Stimulated activated naive CD8-positive, alpha-beta T cell treated with anti-CD3 and anti-CD28 coated beads, Interleukin-15, Interleukin-2, amounts not matched to agents 100 ng/mL and 50 ng/mL, for 24 hours (primary cell): Measurements from ENCODE around the gene CREB3L1.

Experiments
- H3K27ac Mint-ChIP-seq: one replicate; pipeline ENCODE4 v1.8.0; 2021; ENCODE audit warnings: mild to moderate bottlenecking, mixed read lengths
- H3K27me3 Mint-ChIP-seq: one replicate; pipeline ENCODE4 v1.8.0; 2021; ENCODE audit warnings: mixed read lengths
- H3K36me3 Mint-ChIP-seq: one replicate; pipeline ENCODE4 v1.8.0; 2021; ENCODE audit warnings: low read depth, mixed read lengths
- H3K4me1 Mint-ChIP-seq: one replicate; pipeline ENCODE4 v1.8.0; 2021; ENCODE audit warnings: low read depth, mixed read lengths
- H3K4me3 Mint-ChIP-seq: one replicate; pipeline ENCODE4 v1.8.0; 2021; ENCODE audit warnings: mild to moderate bottlenecking, mixed read lengths
- H3K9me3 Mint-ChIP-seq: one replicate; pipeline ENCODE4 v1.8.0; 2021; ENCODE audit warnings: mixed read lengths

Gene CREB3L1

DNA sequence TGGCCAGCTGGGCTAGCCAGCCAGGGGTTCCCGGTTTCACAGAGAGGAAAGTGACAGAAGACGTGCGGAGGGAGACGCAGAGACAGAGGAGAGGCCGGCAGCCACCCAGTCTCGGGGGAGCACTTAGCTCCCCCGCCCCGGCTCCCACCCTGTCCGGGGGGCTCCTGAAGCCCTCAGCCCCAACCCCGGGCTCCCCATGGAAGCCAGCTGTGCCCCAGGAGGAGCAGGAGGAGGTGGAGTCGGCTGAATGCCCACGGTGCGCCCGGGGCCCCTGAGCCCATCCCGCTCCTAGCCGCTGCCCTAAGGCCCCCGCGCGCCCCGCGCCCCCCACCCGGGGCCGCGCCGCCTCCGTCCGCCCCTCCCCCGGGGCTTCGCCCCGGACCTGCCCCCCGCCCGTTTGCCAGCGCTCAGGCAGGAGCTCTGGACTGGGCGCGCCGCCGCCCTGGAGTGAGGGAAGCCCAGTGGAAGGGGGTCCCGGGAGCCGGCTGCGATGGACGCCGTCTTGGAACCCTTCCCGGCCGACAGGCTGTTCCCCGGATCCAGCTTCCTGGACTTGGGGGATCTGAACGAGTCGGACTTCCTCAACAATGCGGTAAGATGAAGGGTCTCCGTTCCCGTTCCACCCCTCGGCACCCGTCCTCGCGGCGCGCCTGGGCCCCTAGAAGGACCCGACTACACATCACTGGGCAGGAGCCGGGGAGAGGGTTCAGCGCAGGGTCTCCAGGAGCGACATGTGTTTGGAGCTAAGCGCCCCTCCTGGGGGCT lies at the start of gene CREB3L1:
TSS of gene CREB3L1 (plus strand) at position 41 of the 765 bp plus-strand sequence. CDS start at position 491, 450 bp downstream.
- Mint-ChIP-seq H3K36me3 (no peaks in the 10 kb centered on the region), H3K27me3 (peaks cover 37% of the 10 kb centered on the region), H3K27ac (no peak within 1 kb of the TSS), H3K9me3 (no peaks in the 10 kb centered on the region), H3K4me1 (peaks cover 5% of the 10 kb centered on the region), H3K4me3 (peak within 1 kb of the TSS; percentile 43)

- Mint-ChIP-seq H3K9me3 (no peaks in the 10 kb centered on the region), H3K36me3 (no peaks in the 10 kb centered on the region), H3K4me1 (no peaks in the 10 kb centered on the region), H3K4me3 (no peak overlapping the region), H3K27ac (no peak overlapping the region), H3K27me3 (peaks cover 33% of the 10 kb centered on the region)
Observed at GRCh38 chr11:46229230-46229629, 48.2 kb upstream of the CREB3L1 start.

- no peaks in the 10 kb centered on the region for H3K9me3 Mint-ChIP-seq
- peaks cover 23% of the 10 kb centered on the region for H3K27me3 Mint-ChIP-seq
- no peak overlapping the region for H3K27ac Mint-ChIP-seq
- H3K4me1 Mint-ChIP-seq: peaks cover 26% of the 10 kb centered on the region
- H3K36me3 Mint-ChIP-seq: no peaks in the 10 kb centered on the region
- H3K4me3 Mint-ChIP-seq: no peak overlapping the region
Observed at GRCh38 chr11:46234311-46234710, 43.2 kb upstream of the CREB3L1 start.

GRCh38 chr11:46235777-46236688 lies 41.4 kb upstream of the CREB3L1 start:
- H3K27ac Mint-ChIP-seq: no peak overlapping the region
- H3K4me1 Mint-ChIP-seq: peaks cover 33% of the 10 kb centered on the region
- no peaks in the 10 kb centered on the region for H3K9me3 Mint-ChIP-seq
- H3K4me3 Mint-ChIP-seq: peak overlapping the region; percentile 14
- H3K36me3 Mint-ChIP-seq: peaks cover 5% of the 10 kb centered on the region
- H3K27me3 Mint-ChIP-seq: peaks cover 26% of the 10 kb centered on the region

DNA sequence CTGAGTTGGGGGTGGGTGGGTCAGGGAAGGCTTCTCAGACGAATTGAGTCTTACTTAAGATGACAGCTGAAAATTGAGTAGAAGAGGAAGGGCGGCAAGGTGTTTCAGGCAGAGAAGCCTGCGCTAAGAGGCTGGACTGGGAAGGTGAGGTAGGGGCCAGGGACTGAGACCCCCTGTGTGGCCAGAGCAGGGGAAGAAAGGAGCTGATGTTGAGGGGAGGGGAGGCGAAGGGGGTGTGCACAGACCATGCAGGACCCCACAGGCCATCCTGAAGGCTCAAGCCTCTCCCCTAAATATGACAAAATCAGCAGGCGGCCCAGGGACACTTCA lies 40.6 kb upstream of the CREB3L1 start:
- H3K4me3 Mint-ChIP-seq: peak overlapping the region; percentile 77
- H3K27me3 Mint-ChIP-seq: peaks cover 32% of the 10 kb centered on the region
- peaks cover 7% of the 10 kb centered on the region for H3K36me3 Mint-ChIP-seq
- peak overlapping the region; percentile 89 for H3K27ac Mint-ChIP-seq
- H3K4me1 Mint-ChIP-seq: peaks cover 35% of the 10 kb centered on the region
- no peaks in the 10 kb centered on the region for H3K9me3 Mint-ChIP-seq

DNA sequence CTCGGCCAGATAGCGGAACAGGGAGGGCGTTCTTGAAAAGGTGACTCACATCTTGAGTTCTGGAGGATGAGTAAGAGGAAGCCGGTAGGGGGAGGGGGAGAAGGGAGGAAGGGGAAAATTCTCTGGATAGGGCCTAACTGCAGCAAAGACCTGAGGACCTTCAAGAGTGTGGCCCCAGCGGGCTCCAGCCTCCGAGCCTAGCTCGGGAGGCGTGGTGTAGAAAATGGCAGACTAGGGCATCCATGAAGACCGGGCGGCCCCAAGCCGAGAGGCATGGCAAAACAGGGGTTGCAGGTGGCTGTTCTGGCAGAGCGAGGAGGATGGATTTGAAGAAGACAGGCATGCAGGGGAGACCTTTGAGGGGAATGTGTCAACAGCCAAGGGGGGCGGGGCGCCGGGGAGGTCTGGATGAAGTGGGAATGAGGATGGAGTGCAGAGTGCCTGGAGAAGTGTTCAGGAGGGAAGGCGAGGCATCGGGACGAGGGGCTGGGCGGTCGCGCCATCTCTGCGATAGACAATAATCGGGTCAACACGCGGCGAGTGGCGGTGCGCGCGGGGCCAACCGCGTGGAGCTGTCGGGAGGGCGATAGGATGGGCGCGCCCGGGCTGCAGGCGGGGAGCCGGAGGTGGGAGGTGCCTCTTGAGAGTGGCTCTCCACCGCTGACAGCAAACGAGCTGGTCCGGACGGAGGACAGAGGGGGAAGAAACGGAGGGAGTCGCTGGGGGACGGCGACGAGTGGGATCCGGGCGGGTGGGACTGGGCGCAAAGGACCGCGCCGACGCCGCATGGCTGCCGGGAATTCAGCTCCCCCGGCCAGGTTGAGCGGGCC lies 40.0 kb upstream of the CREB3L1 start:
- Mint-ChIP-seq H3K36me3 (peaks cover 10% of the 10 kb centered on the region), H3K4me3 (peak overlapping the region; percentile 77), H3K27me3 (peaks cover 35% of the 10 kb centered on the region), H3K4me1 (peaks cover 40% of the 10 kb centered on the region), H3K27ac (peak overlapping the region; percentile 89), H3K9me3 (no peaks in the 10 kb centered on the region)

- peak overlapping the region; percentile 74 for H3K4me3 Mint-ChIP-seq
- H3K9me3 Mint-ChIP-seq: no peaks in the 10 kb centered on the region
- peaks cover 10% of the 10 kb centered on the region for H3K36me3 Mint-ChIP-seq
- H3K4me1 Mint-ChIP-seq: peaks cover 49% of the 10 kb centered on the region
- peaks cover 32% of the 10 kb centered on the region for H3K27me3 Mint-ChIP-seq
- peak overlapping the region; percentile 16 for H3K27ac Mint-ChIP-seq
Observed at GRCh38 chr11:46238078-46238966, 39.1 kb upstream of the CREB3L1 start.

- no peaks in the 10 kb centered on the region for H3K9me3 Mint-ChIP-seq
- peaks cover 53% of the 10 kb centered on the region for H3K4me1 Mint-ChIP-seq
- peaks cover 33% of the 10 kb centered on the region for H3K27me3 Mint-ChIP-seq
- H3K36me3 Mint-ChIP-seq: peaks cover 10% of the 10 kb centered on the region
- peak overlapping the region; percentile 74 for H3K4me3 Mint-ChIP-seq
- no peak overlapping the region for H3K27ac Mint-ChIP-seq
Observed at GRCh38 chr11:46238967-46239800, 38.3 kb upstream of the CREB3L1 start.

DNA sequence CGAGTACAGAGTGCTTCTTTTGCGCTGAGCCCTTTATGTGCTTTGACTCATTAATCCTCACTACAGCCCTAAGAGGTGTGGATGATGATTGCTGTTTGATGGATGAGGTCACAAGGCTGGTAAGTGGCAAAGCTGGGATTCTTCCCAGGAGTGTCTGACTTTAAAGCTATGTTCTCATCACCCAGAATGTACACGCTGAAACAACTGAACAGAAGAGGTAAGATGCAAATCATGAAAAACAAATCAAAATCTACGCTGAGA lies 37.7 kb upstream of the CREB3L1 start:
- Mint-ChIP-seq H3K9me3 (no peaks in the 10 kb centered on the region), H3K4me3 (no peak overlapping the region)

DNA sequence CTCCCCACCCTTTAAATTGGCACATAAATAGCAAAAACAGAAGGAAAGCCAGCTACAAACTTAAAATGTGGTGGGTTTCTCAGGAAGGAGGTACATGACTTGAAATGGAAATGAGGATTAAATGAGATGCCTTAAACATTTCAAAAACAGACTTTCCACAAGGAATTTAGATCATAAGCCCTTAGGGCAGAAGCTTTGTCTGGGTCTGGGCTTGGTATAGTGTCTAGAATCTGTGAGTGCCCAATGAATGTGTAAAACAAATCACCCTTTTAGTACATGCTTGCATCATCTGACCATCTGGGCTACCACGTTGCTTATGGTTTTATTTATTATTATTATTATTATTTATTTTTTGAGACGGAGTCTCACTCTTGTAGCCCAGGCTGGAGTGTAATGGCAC lies 37.1 kb upstream of the CREB3L1 start:
- peaks cover 53% of the 10 kb centered on the region for H3K4me1 Mint-ChIP-seq
- no peak overlapping the region for H3K4me3 Mint-ChIP-seq
- peaks cover 30% of the 10 kb centered on the region for H3K27me3 Mint-ChIP-seq
- H3K27ac Mint-ChIP-seq: no peak overlapping the region
- H3K36me3 Mint-ChIP-seq: peaks cover 10% of the 10 kb centered on the region
- H3K9me3 Mint-ChIP-seq: no peaks in the 10 kb centered on the region

More for the DNA sequence above, 37.7 kb upstream of the CREB3L1 start:
- Mint-ChIP-seq H3K27me3 (peaks cover 33% of the 10 kb centered on the region), H3K27ac (no peak overlapping the region), H3K36me3 (peaks cover 10% of the 10 kb centered on the region), H3K4me1 (peaks cover 53% of the 10 kb centered on the region)

DNA sequence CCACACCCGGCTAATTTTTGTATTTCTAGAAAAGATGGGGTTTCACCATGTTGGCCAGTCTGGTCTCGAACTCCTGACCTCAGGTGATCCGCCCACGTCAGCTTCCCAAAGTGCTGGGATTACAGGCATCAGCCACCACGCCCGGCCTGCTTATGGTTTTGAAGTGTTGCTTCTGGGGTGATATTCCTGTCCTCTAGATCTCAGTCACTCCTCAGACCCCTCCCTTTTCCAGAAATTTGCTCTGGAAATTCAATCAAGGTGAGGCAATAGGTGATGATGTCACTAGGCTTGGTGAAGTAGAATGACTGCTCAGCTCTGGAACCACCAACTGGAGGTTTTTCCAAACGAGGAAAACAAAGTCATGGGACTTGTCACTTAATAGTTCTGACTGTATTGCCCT lies 36.6 kb upstream of the CREB3L1 start:
- no peak overlapping the region for H3K27ac Mint-ChIP-seq
- H3K27me3 Mint-ChIP-seq: peaks cover 31% of the 10 kb centered on the region
- H3K9me3 Mint-ChIP-seq: no peaks in the 10 kb centered on the region
- peaks cover 53% of the 10 kb centered on the region for H3K4me1 Mint-ChIP-seq
- no peak overlapping the region for H3K4me3 Mint-ChIP-seq
- H3K36me3 Mint-ChIP-seq: peaks cover 10% of the 10 kb centered on the region

DNA sequence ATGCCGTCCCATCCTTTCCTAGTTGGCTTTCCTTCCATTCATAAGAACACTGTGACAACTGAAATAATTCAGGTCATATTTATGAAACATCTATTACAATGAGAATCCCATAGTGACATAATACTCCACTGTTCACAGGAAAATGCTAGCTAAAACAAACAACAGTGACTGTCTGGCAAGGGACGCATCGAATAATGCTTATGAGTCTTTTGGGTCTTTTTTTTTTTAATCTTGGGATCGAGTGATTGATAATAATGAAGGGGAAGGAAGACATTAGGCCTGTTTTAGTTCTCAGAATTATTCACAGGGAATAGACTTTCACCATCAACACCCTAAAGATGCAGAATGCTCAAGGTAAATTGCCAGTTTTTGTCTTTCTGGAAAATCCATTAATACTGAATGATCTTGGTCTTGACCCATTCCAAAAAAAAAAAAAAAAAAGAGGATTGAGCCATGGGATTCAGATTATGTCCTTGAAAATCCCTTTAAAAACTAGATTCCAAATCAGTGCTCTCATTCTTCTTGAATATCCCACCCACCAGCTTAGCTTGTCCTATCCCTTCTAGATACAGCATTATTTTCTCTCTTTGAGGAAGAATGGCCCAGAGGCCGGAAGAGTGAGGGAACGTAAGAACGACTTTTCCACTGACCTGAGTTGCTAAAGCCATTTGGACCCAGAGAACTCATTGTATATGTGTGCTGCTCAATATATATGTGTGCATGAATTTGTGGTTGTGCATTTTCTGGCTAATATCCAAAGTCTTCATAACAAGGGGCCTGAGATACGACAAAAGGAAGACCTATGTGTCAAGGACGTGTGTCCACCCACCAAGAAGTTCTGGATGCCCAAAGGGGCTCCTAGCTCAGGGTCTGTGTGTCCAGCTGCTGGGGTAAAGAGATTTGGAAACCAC lies 35.2 kb upstream of the CREB3L1 start:
- Mint-ChIP-seq H3K36me3 (peaks cover 10% of the 10 kb centered on the region), H3K27me3 (peaks cover 24% of the 10 kb centered on the region), H3K27ac (peak overlapping the region; percentile 94), H3K4me1 (peaks cover 44% of the 10 kb centered on the region), H3K4me3 (peak overlapping the region; percentile 88), H3K9me3 (no peaks in the 10 kb centered on the region)
